Measurements from ENCODE around the gene ELL2. TPM values are rescaled to one million over a fixed set of nuclear protein-coding genes. Genes with fewer than 3 reads are reported as not detected.
A peak's percentile ranks its signal among the peaks of the same experiment; 100 is the strongest.

Gene ELL2
- total and polyA plus RNA-seq, 2 of the 13 experiments (the other 11 are each of a cell fraction or from before 2014, with no cell fraction given) = 78.9 to 97.1 TPM

- TF ChIP-seq ZBTB14 (CRISPR knock-in tag; IDR thresholded peaks at IDR 0.05) = no peak
- no peak for TF ChIP-seq YEATS2 (CRISPR knock-in tag; IDR thresholded peaks at IDR 0.05; ENCODE audit: borderline replicate concordance)
- no peak for TF ChIP-seq KDM5B (CRISPR knock-in tag; IDR thresholded peaks at IDR 0.05; ENCODE audit: borderline replicate concordance)
- TF ChIP-seq ZNF879 (CRISPR knock-in tag; IDR thresholded peaks at IDR 0.05) = no peak
- 0 out of 2 replicates have a peak, but pooled peaks have one; percentile 36 for TF ChIP-seq MLX (CRISPR knock-in tag; IDR thresholded peaks at IDR 0.05)
- TF ChIP-seq NKX3-1 (CRISPR knock-in tag; IDR thresholded peaks at IDR 0.05) = no peak
- peak; percentile 81 for TF ChIP-seq TEAD3 (CRISPR knock-in tag; optimal IDR thresholded peaks at IDR 0.05; ENCODE audit: borderline replicate concordance)
- no peak for TF ChIP-seq ZBTB44 (CRISPR knock-in tag; IDR thresholded peaks at IDR 0.05)
- TF ChIP-seq DZIP1 (CRISPR knock-in tag; IDR thresholded peaks at IDR 0.05) = no peak
- TF ChIP-seq SMAD9 (CRISPR knock-in tag; IDR thresholded peaks at IDR 0.05) = no peak
- no peak for TF ChIP-seq ZNF503 (CRISPR knock-in tag; IDR thresholded peaks at IDR 0.05)
- peak; percentile 83 for TF ChIP-seq CEBPG (CRISPR knock-in tag; IDR thresholded peaks at IDR 0.05)
- no peak for TF ChIP-seq ZNF460 (CRISPR knock-in tag; IDR thresholded peaks at IDR 0.05; ENCODE audit: borderline replicate concordance)
- peak; percentile 71 for TF ChIP-seq PAXIP1 (CRISPR knock-in tag; conservative IDR thresholded peaks at IDR 0.05)
- TF ChIP-seq ZNF382 (CRISPR knock-in tag; IDR thresholded peaks at IDR 0.05; ENCODE audit: borderline replicate concordance) = no peak
- TF ChIP-seq ZNF7 (CRISPR knock-in tag; IDR thresholded peaks at IDR 0.05) = no peak
- TF ChIP-seq THAP11 (CRISPR knock-in tag; IDR thresholded peaks at IDR 0.05) = 0 out of 2 replicates have a peak, but pooled peaks have one; percentile 12
- no peak for TF ChIP-seq ZNF562 (CRISPR knock-in tag; IDR thresholded peaks at IDR 0.05; ENCODE audit: borderline replicate concordance)
- no peak for TF ChIP-seq ZNF124 (CRISPR knock-in tag; IDR thresholded peaks at IDR 0.05)
- TF ChIP-seq ZFP1 (CRISPR knock-in tag; IDR thresholded peaks at IDR 0.05) = no peak
Observed at GRCh38 chr5:96001262-96001661, 39.6 kb upstream of the ELL2 start (continued).

Data from HepG2 (cell line).